Right lobe of liver (tissue), 6 donors: ENCODE data around the gene CCDC183. TPM values are rescaled to one million over a fixed set of nuclear protein-coding genes. Genes with fewer than 3 reads are reported as not detected.
"Not testable (repeated sequence)": the region's sequence is repeated elsewhere in the genome, so short reads cannot be mapped to it uniquely, and the experiment has no call there.

Experiments used
- ATAC-seq, 4 donors: fragments of 200-7000 bp; cut with Tn5 transposase; one replicate each; pipeline ENCODE4 v1.9.1; 2020; ENCODE audit warnings: mild to moderate bottlenecking in 4 of 4, moderate library complexity in 4 of 4
- DNase-seq, 3 donors: peaks; one replicate each; pipeline ENCODE4 v3.0.0-alpha.2; 2020
- H3K27ac ChIP-seq, 3 donors: fragments of 200-600 bp; one replicate each; pipeline ENCODE4 v1.8.0; 2022
- H3K27me3 ChIP-seq, 2 donors: fragments of 200-600 bp; one replicate each; pipeline ENCODE4 v1.8.0; 2022
- H3K36me3 ChIP-seq, 4 donors: fragments of 200-600 bp; sonication (generic) in 1 of 4; one replicate each; pipeline versions ENCODE4 v1.5.1 to v1.8.0; 2017 to 2022; ENCODE audit warnings: control low read depth in 1 of 4
- H3K4me1 ChIP-seq, 4 donors: fragments of 200-600 bp; sonication (generic) in 1 of 4; one replicate each; pipeline versions ENCODE4 v1.5.1 to v1.8.0; 2017 to 2022; ENCODE audit warnings: control low read depth in 1 of 4
- H3K4me3 ChIP-seq, 3 donors: fragments of 200-600 bp; one replicate each; pipeline ENCODE4 v1.8.0; 2022
- H3K9me3 ChIP-seq, 4 donors: fragments of 200-600 bp; sonication (generic) in 1 of 4; one replicate each; pipeline versions ENCODE4 v1.5.1 to v1.8.0; 2017 to 2022; ENCODE audit warnings: control low read depth in 1 of 4
- POLR2A ChIP-seq: fragments of 450-650 bp; IDR thresholded peaks from one replicate; pipeline ENCODE4 v1.6.1; 2017; ENCODE audit warnings: antibody characterized with exemption, mild to moderate bottlenecking
- WGBS: methylation state at CpG from one replicate; pipeline ENCODE4 v1.1.6; 2018; ENCODE audit warnings: low coverage, low lambda C conversion rate; ENCODE audit not compliant: insufficient coverage; ENCODE audit errors: missing lambda C conversion rate; 5-methylcytosine and 5-hydroxymethylcytosine counted together
- intact Hi-C, 2 donors: fragments of 100-400 bp; cut with DNase I; formaldehyde crosslinking; loops; one replicate each; pipeline versions ENCODE4 v1.11.2 to v1.14.1; 2022
- total RNA-seq, 6 experiments: library from RNA; depleted of rRNA in 2 of 6; stranded (reverse); fragments of >200 nt in 2 of 6; fragmentation: NEBNext Ultra II Directional in 3 of 6; extraction: Animal tissue kit (Norgen Biotek cat#: 25700) in 3 of 6; gene quantifications; one replicate each; pipeline versions ENCODE4 v1.1.0 to v1.2.4, GENCODE V29; 2016 to 2023
- TF ChIP-seq, protein P1 (sequence below), 4 donors: fragments of 200-600 bp in 3 of 4; fragments of 450-650 bp in 1 of 4; IDR thresholded peaks; one replicate each; pipeline versions ENCODE4 v1.5.1 to v1.8.0; 2016 to 2022; ENCODE audit warnings: antibody characterized with exemption in 4 of 4, mild to moderate bottlenecking in 2 of 4
- donor health status: DM: no; HTN: yes; CAD: no.
- donor health status: DM: no; HTN: no; CAD: no.
- donor health status: DM: no; HTN: no; CAD: no.
- donor health status: DM: no; HTN: yes; CAD: no.
- donor health status: DM: no; HTN: yes; CAD: no.

Gene CCDC183
- total RNA-seq, 6 experiments from 2014 or later: 0.43 to 1.2 (median 0.74) TPM; not detected in 1

DNA sequence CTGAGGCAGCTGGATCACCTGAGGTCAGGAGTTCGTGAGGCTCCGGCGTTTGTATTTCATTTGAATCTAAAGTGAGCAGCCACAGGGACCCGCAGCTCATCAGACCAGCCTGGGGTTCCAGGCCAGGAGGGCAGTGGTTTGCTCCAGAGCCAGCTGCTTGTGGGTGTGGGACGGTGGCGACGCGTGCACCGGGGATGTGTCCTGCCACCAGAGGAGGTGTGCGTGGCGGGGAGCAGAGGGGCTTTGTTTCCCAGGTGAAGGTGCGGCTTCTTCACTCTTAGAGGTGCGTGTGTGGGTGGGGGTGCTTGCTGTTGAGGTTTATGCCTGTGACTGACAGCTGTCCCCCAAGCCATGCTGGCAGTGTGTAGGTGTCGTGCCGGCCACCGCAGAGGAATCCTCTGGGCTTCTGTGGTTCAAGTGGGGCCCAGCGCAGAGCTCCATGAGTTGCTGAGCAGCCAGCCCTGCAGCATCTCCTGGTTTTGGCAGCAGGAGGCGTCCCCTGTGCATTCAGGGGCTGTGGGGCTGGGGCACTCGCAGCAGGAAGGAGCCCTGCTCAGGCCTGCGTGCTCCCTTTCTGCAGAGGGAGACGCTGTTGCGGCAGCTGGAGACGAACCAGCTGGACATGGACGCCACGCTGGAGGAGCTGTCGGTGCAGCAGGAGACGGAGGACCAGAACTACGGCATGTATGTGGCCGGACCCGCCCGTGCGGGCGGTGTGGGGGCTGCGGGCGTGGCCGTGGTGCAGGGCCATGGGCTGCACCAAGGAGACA lies 39.2 kb downstream of the CCDC183 start:
- Histone ChIP-seq H3K4me3 (no peak overlapping the region), H3K9me3 (no peaks in the 10 kb centered on the region), H3K27ac (no peak overlapping the region), H3K27me3 (no peaks in the 10 kb centered on the region), H3K36me3 (peaks cover 0 to 10% (median 3%) of the 10 kb centered on the region in 4 donors), H3K4me1 (no peaks in the 10 kb centered on the region)
- DNase-seq (peak in 2 of 3 donors; percentile 45 to 50), ATAC-seq (no peak)
- WGBS: no CpG with 5 or more reads among the region's 36 CpGs
- intact Hi-C loops: no loop called here
- TF ChIP-seq, protein P1, sequence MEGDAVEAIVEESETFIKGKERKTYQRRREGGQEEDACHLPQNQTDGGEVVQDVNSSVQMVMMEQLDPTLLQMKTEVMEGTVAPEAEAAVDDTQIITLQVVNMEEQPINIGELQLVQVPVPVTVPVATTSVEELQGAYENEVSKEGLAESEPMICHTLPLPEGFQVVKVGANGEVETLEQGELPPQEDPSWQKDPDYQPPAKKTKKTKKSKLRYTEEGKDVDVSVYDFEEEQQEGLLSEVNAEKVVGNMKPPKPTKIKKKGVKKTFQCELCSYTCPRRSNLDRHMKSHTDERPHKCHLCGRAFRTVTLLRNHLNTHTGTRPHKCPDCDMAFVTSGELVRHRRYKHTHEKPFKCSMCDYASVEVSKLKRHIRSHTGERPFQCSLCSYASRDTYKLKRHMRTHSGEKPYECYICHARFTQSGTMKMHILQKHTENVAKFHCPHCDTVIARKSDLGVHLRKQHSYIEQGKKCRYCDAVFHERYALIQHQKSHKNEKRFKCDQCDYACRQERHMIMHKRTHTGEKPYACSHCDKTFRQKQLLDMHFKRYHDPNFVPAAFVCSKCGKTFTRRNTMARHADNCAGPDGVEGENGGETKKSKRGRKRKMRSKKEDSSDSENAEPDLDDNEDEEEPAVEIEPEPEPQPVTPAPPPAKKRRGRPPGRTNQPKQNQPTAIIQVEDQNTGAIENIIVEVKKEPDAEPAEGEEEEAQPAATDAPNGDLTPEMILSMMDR (IDR thresholded peaks at IDR 0.05): no peak
- TF ChIP-seq POLR2A: no peak

DNA sequence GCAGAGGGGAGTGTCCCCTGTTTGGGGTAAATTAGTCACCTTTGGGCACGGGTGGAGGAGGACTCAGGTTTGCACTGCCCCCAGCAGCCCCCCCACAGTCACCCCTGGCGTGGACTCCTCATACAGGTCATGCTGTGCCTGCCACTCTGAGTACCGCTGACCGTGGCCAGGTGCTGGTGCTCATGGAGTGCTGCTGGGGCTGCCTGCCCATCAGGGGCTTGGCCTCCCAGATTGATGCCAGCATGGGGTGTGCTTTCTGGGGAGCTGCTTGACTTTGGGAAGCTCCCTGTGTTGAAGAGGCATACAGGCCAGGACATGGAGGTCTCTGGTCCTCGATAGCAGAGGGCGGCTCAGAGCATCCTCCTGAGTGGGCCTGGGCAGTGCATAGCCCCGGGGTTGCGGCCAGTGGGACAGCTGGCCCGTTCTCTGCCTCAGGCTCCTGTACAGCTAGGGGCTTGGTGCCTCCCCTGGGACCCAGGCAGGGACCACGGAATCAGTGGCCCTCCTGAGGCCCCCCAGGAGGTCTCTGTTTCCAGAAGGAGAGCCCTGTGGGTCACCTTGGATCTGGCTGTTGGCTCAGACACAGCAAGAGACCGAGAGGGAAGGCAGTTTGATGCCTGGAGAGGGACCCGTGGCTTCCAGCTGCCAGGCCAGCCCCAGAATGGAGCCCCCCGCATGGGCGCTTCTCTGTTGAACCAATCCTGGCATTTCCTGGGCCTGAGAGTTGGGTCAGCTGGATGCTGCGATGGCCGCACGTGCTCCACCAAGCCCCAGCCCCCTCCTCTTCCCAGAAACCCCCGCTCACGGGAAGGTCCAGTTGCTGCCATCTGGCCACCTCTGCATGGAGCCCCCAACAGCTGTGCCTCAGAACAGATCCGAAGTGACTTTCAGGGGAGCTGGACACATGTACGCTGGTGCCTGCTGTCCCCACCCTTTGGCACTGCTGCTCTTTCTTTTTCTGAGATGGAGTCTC lies 40.1 kb downstream of the CCDC183 start:
- peaks cover 0 to 6% (median 3%) of the 10 kb centered on the region in 4 donors for H3K36me3 ChIP-seq
- no peaks in the 10 kb centered on the region for H3K27me3 ChIP-seq
- peak; percentile 17 to 48 (median 44) for DNase-seq
- peaks cover 0 to 5% (median 0%) of the 10 kb centered on the region in 4 donors for H3K4me1 ChIP-seq
- no peaks in the 10 kb centered on the region for H3K9me3 ChIP-seq
- no peak for ATAC-seq
- H3K27ac ChIP-seq: no peak overlapping the region
- H3K4me3 ChIP-seq: no peak overlapping the region
- no CpG with 5 or more reads among the region's 21 CpGs for WGBS
- intact Hi-C loops: no loop called here
- TF ChIP-seq POLR2A: no peak
- TF ChIP-seq, protein P1 (IDR thresholded peaks at IDR 0.05): no peak

DNA sequence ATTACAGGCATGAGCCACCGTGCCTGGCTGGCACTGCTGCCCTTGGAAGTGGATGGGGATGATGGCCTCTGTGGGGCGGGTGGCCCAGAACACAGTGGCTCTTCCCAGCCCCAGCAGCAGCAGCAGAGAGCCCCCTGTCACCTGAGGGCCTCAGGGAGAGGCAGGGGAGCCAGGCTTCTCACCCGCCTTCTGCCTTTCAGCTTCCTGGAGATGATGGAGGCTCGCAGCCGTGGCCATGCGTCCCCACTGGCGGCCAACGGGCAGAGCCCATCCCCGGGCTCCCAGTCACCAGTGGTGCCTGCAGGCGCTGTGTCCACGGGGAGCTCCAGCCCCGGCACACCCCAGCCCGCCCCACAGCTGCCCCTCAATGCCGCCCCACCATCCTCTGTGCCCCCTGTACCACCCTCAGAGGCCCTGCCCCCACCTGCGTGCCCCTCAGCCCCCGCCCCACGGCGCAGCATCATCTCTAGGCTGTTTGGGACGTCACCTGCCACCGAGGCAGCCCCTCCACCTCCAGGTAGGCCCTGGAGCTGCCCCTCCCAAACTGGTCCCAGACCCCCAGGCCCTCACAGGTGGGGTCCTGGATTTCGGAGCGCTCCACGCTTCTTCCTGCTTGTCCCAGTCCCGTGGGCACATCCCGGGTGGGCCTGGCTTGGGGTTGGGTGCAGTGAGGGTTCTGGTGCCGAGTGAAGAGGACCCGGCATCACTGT lies 41.2 kb downstream of the CCDC183 start:
- DNase-seq: peak in 1 of 3 donors; percentile 22

DNA sequence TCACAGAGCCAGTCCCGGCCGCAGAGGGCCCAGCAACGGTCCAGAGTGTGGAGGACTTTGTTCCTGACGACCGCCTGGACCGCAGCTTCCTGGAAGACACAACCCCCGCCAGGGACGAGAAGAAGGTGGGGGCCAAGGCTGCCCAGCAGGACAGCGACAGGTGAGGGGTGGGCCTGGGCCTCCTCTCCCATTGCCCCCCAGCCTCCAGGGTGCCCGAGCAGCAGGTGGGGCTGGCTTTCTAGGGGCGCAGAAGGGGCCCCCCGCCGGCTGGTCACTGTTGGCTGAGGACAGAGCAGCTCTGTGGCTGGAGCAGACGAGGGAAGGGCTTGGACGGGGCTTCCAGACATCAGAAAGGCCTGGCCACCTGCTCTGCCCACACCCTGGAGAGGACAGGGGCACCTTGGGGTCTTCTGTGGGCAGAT lies 41.7 kb downstream of the CCDC183 start:
- H3K36me3 ChIP-seq, H3K27me3 ChIP-seq, intact Hi-C loops, DNase-seq, H3K9me3 ChIP-seq, ATAC-seq, H3K4me3 ChIP-seq, H3K27ac ChIP-seq: not testable (repeated sequence)
- WGBS: no CpG with 5 or more reads among the region's 15 CpGs
- H3K4me1 ChIP-seq: peaks cover 0 to 20% (median 6%) of the 10 kb centered on the region in 4 donors

More for the DNA sequence above, 41.2 kb downstream of the CCDC183 start:
- Histone ChIP-seq H3K4me1 (peaks cover 0 to 16% (median 5%) of the 10 kb centered on the region in 4 donors), H3K9me3 (no peaks in the 10 kb centered on the region), H3K27ac (no peak overlapping the region), H3K27me3 (no peaks in the 10 kb centered on the region), H3K36me3 (peaks cover 0 to 4% (median under 1%) of the 10 kb centered on the region in 4 donors), H3K4me3 (no peak overlapping the region)
- WGBS: 63% methylated on average over 1 of the region's 27 CpGs
- no peak for ATAC-seq
- intact Hi-C loops: no loop called here
- TF ChIP-seq, protein P1 (IDR thresholded peaks at IDR 0.05): no peak
- no peak for TF ChIP-seq POLR2A
